Endothelial cell of umbilical vein (primary cell): ENCODE results near the gene CEP89.
"Not testable (repeated sequence)": the region's sequence is repeated elsewhere in the genome, so short reads cannot be mapped to it uniquely, and the experiment has no call there.

Source experiments
- CTCF ChIP-seq, 2 donors: IDR thresholded peaks; 1 replicate in 1 of 2; 2 replicates in 1 of 2; pipeline ENCODE4 v1.5.1; 2011; ENCODE audit warnings: low read length in 2 of 2, mild to moderate bottlenecking in 2 of 2, moderate library complexity in 2 of 2, control low read depth in 1 of 2, inconsistent platforms in 1 of 2, low read depth in 1 of 2; ENCODE audit not compliant: insufficient read depth in 1 of 2; ENCODE audit errors: extremely low read depth in 1 of 2
- MAX ChIP-seq: IDR thresholded peaks from 2 replicates; pipeline ENCODE4 v1.6.1; 2011; ENCODE audit not compliant: insufficient read depth, insufficient read length

DNA sequence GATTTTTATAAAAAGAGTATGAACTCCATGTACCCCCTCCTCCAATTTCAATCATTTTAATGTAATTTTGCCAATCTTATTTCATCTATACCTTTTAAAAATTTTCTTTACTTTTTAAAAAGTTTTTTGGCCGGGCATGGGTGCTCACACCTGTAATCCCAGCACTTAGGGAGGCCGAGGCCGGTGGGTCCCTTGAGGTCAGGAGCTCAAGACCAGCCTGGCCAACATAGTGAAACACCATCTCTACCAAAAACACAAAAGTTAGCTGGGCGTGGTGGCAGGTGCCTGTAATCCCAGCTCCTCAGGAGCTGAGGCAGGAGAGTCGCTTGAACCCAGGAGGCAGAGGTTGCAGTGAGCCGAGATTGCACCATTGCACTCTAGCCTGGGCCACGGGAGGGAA lies 138.4 kb downstream of the CEP89 start:
- TF ChIP-seq CTCF (IDR thresholded peaks at IDR 0.05; ENCODE audit: extremely low read depth in 1 of 2, insufficient read depth in 1 of 2, low read depth in 1 of 2, low read length in 2 of 2); MAX: not testable (repeated sequence)
